A673 (cell line): Measurements from ENCODE around the gene GALNTL6.

Experiments
- CTCF ChIP-seq: fragments of 300-800, 200-600 bp; sonication (generic); conservative IDR thresholded peaks from 2 replicates; pipeline ENCODE4 v1.5.1; 2017; ENCODE audit warnings: low read depth, mild to moderate bottlenecking, antibody characterized with exemption, low read length, moderate library complexity, mixed read lengths
- EZH2 ChIP-seq: fragments of 200-600 bp; sonication (generic); IDR thresholded peaks from 2 replicates; pipeline ENCODE4 v1.6.1; 2017; ENCODE audit warnings: borderline replicate concordance, low read depth, mild to moderate bottlenecking, mixed read lengths, antibody characterized with exemption, low read length; ENCODE audit not compliant: poor library complexity, severe bottlenecking

GRCh38 chr4:172826861-172827260, 1013.7 kb downstream of the GALNTL6 start:
- TF ChIP-seq CTCF, result no peak
- no peak for TF ChIP-seq EZH2
